Osteocyte (in vitro differentiated cells): ENCODE results near the gene TGM1. TPM values are rescaled to one million over a fixed set of nuclear protein-coding genes. Genes with fewer than 3 reads are reported as not detected.

Experiments used
- DNase-seq: peaks from one replicate; pipeline ENCODE4 v3.0.0; 2021; ENCODE audit warnings: mixed read lengths; ENCODE audit not compliant: unreplicated experiment; ENCODE audit errors: extremely low spot score
- H3K27ac Mint-ChIP-seq: one replicate; pipeline ENCODE4 v1.8.0; 2021; ENCODE audit warnings: mild to moderate bottlenecking, mixed read lengths; ENCODE audit not compliant: unreplicated experiment
- H3K27me3 Mint-ChIP-seq: one replicate; pipeline ENCODE4 v1.8.0; 2021; ENCODE audit warnings: mixed read lengths; ENCODE audit not compliant: unreplicated experiment
- H3K36me3 Mint-ChIP-seq: one replicate; pipeline ENCODE4 v1.8.0; 2021; ENCODE audit warnings: mixed read lengths; ENCODE audit not compliant: unreplicated experiment
- H3K4me1 Mint-ChIP-seq: one replicate; pipeline ENCODE4 v1.8.0; 2021; ENCODE audit warnings: mixed read lengths; ENCODE audit not compliant: unreplicated experiment
- H3K4me3 Mint-ChIP-seq: one replicate; pipeline ENCODE4 v1.8.0; 2021; ENCODE audit warnings: mild to moderate bottlenecking, moderate library complexity, mixed read lengths; ENCODE audit not compliant: unreplicated experiment
- H3K9me3 Mint-ChIP-seq: one replicate; pipeline ENCODE4 v1.8.0; 2021; ENCODE audit warnings: mixed read lengths; ENCODE audit not compliant: unreplicated experiment
- CTCF ChIP-seq: fragments of 200-600 bp; sonication (generic); IDR thresholded peaks from 2 replicates; pipeline ENCODE4 v1.5.0; 2021; ENCODE audit warnings: antibody characterized with exemption, mild to moderate bottlenecking, moderate library complexity
- total RNA-seq: library from RNA; stranded (reverse); gene quantifications from 2 replicates; pipeline ENCODE4 v1.2.1, GENCODE V29; 2021

Gene TGM1
- total RNA-seq, 1 donor from 2014 or later = 2.1 TPM

GRCh38 chr14:24252289-24253124, 10.5 kb downstream of the TGM1 start:
- H3K9me3 Mint-ChIP-seq = no peaks in the 10 kb centered on the region
- H3K36me3 Mint-ChIP-seq = no peaks in the 10 kb centered on the region
- no peak overlapping the region for H3K4me3 Mint-ChIP-seq
- H3K27me3 Mint-ChIP-seq = no peaks in the 10 kb centered on the region
- H3K4me1 Mint-ChIP-seq = peaks cover 2% of the 10 kb centered on the region
- no peak overlapping the region for H3K27ac Mint-ChIP-seq
- TF ChIP-seq CTCF = no peak
- DNase-seq = no peak

GRCh38 chr14:24251880-24252288, 11.1 kb downstream of the TGM1 start:
- H3K9me3 Mint-ChIP-seq = no peaks in the 10 kb centered on the region
- TF ChIP-seq CTCF = no peak
- H3K4me3 Mint-ChIP-seq = no peak overlapping the region
- no peak overlapping the region for H3K27ac Mint-ChIP-seq
- DNase-seq = no peak
- no peaks in the 10 kb centered on the region for H3K27me3 Mint-ChIP-seq
- peaks cover 4% of the 10 kb centered on the region for H3K4me1 Mint-ChIP-seq
- H3K36me3 Mint-ChIP-seq = no peaks in the 10 kb centered on the region

GRCh38 chr14:24250354-24250753, 12.6 kb downstream of the TGM1 start:
- no peak overlapping the region for H3K27ac Mint-ChIP-seq
- no peaks in the 10 kb centered on the region for H3K27me3 Mint-ChIP-seq
- DNase-seq = no peak
- no peaks in the 10 kb centered on the region for H3K9me3 Mint-ChIP-seq
- no peak for TF ChIP-seq CTCF
- H3K36me3 Mint-ChIP-seq = no peaks in the 10 kb centered on the region
- H3K4me3 Mint-ChIP-seq = no peak overlapping the region
- H3K4me1 Mint-ChIP-seq = peaks cover 5% of the 10 kb centered on the region

- TF ChIP-seq CTCF = no peak
- Mint-ChIP-seq H3K27me3 (no peaks in the 10 kb centered on the region), H3K27ac (no peak overlapping the region), H3K36me3 (no peaks in the 10 kb centered on the region), H3K4me3 (no peak overlapping the region), H3K9me3 (no peaks in the 10 kb centered on the region), H3K4me1 (peaks cover 7% of the 10 kb centered on the region)
- DNase-seq = no peak
These were observed 13.6 kb downstream of the TGM1 start for GRCh38 chr14:24249230-24250021.

- Mint-ChIP-seq H3K27me3 (no peaks in the 10 kb centered on the region), H3K4me3 (no peak overlapping the region), H3K27ac (no peak overlapping the region)
These were observed 15.6 kb downstream of the TGM1 start for GRCh38 chr14:24247422-24247821.

More at GRCh38 chr14:24247422-24247821, 15.6 kb downstream of the TGM1 start:
- no peak for TF ChIP-seq CTCF
- H3K9me3 Mint-ChIP-seq = no peaks in the 10 kb centered on the region
- no peaks in the 10 kb centered on the region for H3K36me3 Mint-ChIP-seq
- DNase-seq = no peak
- H3K4me1 Mint-ChIP-seq = peaks cover 17% of the 10 kb centered on the region
